HG03045 (cell line): ENCODE data around the gene CRELD1.
A peak's percentile ranks its signal among the peaks of the same experiment; 100 is the strongest.
"Not testable (repeated sequence)": the region's sequence is repeated elsewhere in the genome, so short reads cannot be mapped to it uniquely, and the experiment has no call there.

Experiments
- ATAC-seq: cut with Tn5 transposase; IDR thresholded peaks from one replicate; pipeline ENCODE4 v1.9.1; 2021; ENCODE audit warnings: mild to moderate bottlenecking, moderate library complexity; ENCODE audit not compliant: unreplicated experiment

The CRELD1 gene, protein sequence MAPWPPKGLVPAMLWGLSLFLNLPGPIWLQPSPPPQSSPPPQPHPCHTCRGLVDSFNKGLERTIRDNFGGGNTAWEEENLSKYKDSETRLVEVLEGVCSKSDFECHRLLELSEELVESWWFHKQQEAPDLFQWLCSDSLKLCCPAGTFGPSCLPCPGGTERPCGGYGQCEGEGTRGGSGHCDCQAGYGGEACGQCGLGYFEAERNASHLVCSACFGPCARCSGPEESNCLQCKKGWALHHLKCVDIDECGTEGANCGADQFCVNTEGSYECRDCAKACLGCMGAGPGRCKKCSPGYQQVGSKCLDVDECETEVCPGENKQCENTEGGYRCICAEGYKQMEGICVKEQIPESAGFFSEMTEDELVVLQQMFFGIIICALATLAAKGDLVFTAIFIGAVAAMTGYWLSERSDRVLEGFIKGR

GRCh38 chr3:9933561-9934234, at the start of gene CRELD1:
CRELD1 (plus strand) TSS chr3:9933834; CDS start chr3:9934439, 605 bp downstream.
- peak; percentile 90 for ATAC-seq

DNA sequence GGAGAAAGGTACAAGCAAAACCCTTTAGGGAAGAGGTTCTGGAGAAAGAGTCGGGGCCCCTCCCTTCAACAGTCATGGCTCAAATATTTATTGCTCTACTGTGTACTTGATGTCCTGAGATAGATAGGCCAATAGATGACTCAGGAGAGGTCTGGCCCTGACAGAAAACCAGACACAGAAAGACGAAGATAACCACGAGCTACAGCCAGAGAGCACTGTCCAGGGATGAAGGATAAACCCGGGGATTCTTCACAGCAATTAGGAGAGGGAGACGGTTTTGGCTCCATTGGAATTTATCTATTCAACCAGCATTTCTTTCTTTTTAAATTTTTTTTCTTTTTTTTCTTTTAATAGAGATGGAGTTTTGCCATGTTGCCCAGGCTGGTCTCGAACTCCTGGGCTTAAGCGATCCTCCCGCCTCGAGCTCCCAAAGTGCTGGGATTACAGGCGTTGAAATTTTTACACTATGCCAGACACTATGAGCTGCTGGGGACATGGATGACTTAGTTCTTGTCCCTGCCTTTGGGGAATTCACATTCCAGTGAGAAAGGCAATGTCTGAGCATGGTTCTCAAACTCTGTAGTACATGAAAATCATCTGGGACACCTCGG, 49.0 kb upstream of the CRELD1 start:
- ATAC-seq, result no peak

DNA sequence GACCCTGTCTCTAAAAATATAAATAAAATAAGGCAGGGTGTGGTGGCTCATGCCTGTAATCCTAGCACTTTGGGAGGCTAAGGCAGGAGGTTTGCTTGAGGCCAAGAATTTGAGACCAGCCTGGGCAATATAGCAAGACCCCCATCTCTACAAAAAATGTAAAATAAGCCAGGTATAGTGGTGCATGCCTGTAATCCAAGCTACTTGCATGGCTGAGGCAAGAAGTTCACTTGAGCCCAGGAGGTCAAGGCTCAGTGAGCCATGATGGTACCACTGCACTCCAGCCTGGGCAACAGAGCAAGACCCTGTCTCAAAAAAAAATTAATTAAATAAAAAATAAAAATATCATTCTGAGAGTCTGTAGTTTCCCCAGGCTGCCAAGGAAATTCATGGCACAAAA, 47.3 kb upstream of the CRELD1 start:
- ATAC-seq, result no peak

DNA sequence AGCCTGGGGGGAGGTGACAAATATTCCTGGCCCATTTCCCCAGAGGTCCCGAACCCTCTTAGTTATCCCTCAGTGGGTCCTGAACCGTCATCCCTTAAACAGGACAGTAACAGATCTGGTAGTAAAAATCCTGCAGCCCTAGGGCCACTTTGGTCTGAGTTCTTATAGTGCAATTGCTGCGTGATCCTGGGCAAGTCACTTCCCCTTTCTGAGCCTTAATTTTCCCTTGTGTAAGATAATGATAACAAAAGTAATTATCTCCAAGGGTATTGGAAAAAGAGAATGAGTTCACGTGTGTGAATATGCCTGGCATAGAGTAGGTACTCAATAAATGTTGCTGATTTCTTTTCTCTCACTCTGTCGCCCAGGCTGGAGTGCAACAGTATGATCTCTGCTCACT, 46.2 kb upstream of the CRELD1 start:
- ATAC-seq, result no peak

GRCh38 chr3:9888540-9888939, 45.1 kb upstream of the CRELD1 start:
- ATAC-seq, result no peak

DNA sequence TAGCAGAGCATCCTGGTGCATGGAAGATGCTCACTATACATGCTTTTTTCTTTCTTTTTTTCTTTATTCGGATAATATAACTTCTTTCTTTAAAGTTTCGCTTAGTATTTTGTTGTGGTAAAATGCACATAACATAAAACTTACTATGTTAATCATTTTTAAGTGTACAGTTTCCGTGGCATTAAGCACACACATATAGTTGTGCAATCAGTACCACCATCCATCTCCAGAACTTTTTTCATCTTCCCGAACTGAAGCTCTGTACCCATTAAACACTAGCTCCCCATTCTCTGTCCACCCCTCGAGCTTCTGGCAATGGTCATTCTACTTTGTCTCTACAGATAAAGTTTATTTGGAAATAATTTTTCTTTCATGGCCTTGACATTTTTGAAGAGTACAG, 44.2 kb upstream of the CRELD1 start:
- ATAC-seq, result no peak

DNA sequence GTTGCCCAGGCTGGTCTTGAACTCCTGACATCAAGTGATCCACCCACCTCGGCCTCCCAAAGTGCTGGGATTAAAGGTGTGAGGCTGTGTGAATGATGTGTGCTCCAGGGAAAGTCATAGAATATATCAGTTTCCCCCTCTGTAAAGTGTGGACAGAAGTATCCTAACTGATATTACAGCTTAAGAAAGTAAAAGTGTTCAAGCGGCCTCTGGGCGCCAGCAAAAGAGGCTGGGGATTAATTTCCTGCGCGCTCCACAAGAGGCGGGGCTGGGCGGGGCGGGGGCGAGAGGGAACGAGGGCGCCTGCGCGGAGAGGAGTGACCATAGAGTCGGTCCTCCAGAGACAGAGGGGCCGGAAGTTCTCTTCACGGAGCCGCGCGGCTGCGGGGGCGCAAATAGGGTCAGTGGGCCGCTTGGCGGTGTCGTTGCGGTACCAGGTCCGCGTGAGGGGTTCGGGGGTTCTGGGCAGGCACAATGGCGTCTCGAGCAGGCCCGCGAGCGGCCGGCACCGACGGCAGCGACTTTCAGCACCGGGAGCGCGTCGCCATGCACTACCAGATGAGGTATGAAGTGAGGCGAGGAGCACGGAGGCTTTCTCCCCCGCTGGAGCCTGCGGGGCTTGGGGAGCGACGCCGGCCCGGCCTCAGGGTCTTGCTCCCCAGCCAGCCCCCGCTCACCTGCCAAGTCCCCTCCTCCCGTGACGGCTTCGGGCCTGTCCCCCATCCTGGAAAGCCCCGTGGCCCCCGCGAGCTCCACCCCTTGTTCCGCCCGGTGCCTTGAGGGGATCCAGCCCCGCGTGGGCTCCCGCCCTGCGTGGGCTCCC, 43.2 kb upstream of the CRELD1 start, which contains the start of gene JAGN1:
Gene JAGN1 (plus strand): TSS at position 362 of the 823 bp plus-strand sequence. CDS start 113 bp downstream, at position 475.
- ATAC-seq, result peak; percentile 87

DNA sequence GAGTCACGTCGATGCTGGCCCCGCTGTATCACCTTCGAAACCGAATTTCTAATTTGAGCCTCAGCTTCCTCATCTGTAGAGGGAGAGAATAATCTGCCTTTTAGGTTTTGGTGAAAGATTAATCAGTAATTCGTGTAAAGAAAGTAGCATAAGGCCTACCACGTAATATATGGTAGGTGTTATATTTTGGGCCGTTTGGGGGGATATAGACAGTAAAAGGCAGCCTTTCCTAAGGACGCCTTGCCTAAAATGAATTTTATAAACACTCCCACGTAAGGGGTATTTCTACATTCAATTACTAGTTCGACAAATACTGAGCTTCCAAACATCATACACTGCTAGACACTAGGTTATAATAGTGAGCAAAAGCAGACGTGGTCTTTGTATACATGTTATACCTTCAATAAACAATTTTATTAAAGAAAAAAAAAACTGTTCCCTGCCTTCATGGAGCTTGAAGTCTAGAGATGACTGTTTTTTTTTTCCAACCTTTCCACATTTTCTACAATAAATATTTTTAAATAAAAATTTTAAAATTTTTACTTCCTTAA, 42.5 kb upstream of the CRELD1 start:
- no peak for ATAC-seq

- ATAC-seq, result no peak
These were observed 39.9 kb upstream of the CRELD1 start for GRCh38 chr3:9893739-9894138.

DNA sequence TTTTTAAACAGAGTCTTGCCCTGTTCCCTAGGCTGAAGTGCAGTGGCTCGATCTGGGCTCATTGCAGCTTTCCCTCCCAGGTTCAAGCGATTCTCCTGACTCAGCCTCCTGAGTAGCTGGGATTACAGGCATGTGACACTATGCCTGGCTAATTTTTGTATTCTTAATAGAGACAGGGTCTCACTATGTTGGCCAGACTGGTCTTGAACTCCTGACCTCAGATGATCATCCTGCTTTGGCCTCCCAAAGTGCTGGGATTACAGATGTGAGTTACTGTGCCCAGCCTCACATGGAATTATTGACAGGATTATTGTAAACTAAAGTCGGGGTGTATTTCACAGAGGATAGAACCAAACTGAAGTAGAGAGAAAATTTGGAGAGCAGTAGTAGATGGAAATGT, 37.9 kb upstream of the CRELD1 start:
- not testable (repeated sequence) for ATAC-seq

GRCh38 chr3:9896755-9897407, 36.8 kb upstream of the CRELD1 start:
- not testable (repeated sequence) for ATAC-seq

DNA sequence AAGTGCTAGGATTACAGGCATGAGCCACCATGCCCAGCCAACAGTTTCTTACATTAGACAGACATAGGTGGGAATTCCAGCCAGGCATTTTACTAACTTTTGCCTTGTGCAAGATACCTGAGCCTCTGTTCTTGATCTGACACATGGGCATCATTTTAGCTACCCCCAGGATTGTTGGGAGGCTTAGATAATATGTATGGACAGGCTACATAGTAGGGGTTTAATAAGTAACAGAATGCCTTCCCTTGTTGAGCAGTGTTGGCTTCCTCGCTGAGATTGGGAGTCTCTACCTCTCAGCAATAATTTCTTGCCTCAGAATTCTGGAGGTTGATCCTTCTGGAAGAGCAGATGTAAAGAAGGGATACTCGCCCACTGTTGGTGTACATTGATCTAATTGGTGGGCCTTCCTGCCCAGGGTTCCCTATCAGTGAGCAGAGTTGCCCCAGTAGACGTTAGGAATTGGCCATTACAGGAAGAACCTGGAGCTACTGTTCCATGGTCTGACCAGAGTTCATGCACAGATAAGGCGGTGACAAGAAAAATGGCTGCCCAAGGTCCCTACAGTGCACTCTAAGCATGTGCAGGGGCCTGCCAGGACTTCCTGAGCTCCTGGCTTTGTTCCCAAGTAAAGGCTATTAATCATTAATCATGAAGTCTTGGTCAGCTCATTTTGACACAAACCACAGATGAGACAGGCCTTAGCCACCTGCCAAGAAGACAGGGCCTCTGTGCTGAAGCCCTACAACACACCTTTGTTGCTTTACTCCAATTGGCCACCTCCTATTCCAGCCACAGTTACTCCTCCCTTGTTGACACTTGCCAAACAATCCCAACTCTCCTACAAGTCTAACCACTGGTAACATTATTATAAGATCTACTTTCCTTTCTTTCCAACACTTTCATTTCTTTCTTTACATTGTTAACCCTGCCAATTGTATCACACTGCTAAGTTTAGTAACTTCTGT, 35.9 kb upstream of the CRELD1 start:
- no peak for ATAC-seq

- no peak for ATAC-seq
These were observed 35.0 kb upstream of the CRELD1 start for GRCh38 chr3:9898467-9899241.

DNA sequence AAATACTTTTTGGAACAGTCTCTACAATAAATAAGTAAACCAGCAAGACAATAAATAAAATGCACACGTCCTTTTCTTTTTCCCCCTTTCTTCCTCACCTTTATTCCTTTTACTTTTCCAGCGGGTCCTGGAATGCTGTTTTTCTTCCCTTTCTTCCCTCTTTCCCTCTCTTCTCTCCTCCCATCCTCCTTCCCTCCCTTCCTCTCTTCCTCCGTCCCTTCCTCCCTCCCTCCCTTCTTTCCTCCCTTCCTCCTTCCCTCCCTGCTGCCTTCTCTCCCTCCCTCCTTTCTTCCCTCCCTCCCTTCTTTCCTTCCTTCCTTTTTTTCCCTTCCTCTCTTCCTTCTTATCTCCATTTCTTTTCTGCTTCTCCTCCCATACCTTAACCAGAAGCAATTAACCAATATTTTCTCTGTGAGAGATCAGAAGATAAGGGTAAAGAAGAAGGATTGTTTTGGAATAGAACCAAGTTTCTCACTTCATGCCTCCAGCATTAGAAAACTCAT, 34.3 kb upstream of the CRELD1 start:
- ATAC-seq, result no peak

GRCh38 chr3:9900965-9901415, 32.6 kb upstream of the CRELD1 start:
- ATAC-seq, result not testable (repeated sequence)

DNA sequence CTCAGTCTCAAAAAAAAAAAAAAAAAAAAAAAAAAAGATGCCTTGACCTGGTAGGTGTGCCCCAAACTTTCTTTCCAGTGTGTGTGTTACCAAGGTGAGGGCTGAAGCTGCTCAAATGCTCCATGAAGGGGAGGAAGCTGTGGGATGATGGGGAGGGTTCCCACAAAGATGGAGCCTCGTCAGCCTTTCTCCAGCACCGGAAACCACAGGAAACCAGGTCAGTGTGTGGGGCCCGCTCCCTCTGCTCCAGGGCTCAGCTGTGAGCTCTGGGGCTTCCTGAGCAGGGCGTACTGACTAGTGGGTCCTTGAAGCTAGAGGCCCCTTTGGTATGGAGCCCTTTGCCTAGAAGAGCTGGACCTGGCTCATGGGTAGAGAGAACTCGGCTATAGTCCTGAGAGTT, 31.7 kb upstream of the CRELD1 start:
- no peak for ATAC-seq

GRCh38 chr3:9902372-9903237, 31.0 kb upstream of the CRELD1 start, which contains the start of gene IL17RE:
IL17RE (plus strand) TSS chr3:9902848; CDS start chr3:9902933, 85 bp downstream.
- ATAC-seq, result no peak
